Spleen (tissue), 11 donors: ENCODE data around the gene CFAP210. TPM values are rescaled to one million over a fixed set of nuclear protein-coding genes. Genes with fewer than 3 reads are reported as not detected.
A peak's percentile ranks its signal among the peaks of the same experiment; 100 is the strongest.
"Not testable (repeated sequence)": the region's sequence is repeated elsewhere in the genome, so short reads cannot be mapped to it uniquely, and the experiment has no call there.

Experiments used
- DNase-seq: peaks from one replicate; pipeline ENCODE4 v3.0.0-alpha.2; 2020
- H3K27ac ChIP-seq, 8 donors: fragments of 200-600 bp; sonication (generic) in 7 of 8; 1 replicate in 4 of 8; 2 replicates in 4 of 8; pipeline versions ENCODE4 v1.5.0 to v1.8.0; 2016 to 2021; ENCODE audit warnings: inconsistent platforms in 4 of 8, mild to moderate bottlenecking in 4 of 8, moderate library complexity in 1 of 8
- H3K27me3 ChIP-seq, 7 donors: fragments of 200-600 bp; sonication (generic) in 6 of 7; replicated peaks in 1 of 7; 1 replicate in 4 of 7; 2 replicates in 3 of 7; pipeline versions ENCODE4 v1.5.0 to v1.8.0; 2016 to 2021; ENCODE audit warnings: inconsistent platforms in 3 of 7, mild to moderate bottlenecking in 1 of 7
- H3K36me3 ChIP-seq, 6 donors: fragments of 200-600 bp; sonication (generic) in 5 of 6; 1 replicate in 4 of 6; 2 replicates in 2 of 6; pipeline versions ENCODE4 v1.5.0 to v1.8.0; 2016 to 2021; ENCODE audit warnings: inconsistent platforms in 2 of 6
- H3K4me1 ChIP-seq, 6 donors: fragments of 200-600 bp; sonication (generic) in 5 of 6; 1 replicate in 3 of 6; 2 replicates in 3 of 6; pipeline versions ENCODE4 v1.5.0 to v1.8.0; 2016 to 2021; ENCODE audit warnings: inconsistent platforms in 3 of 6
- H3K4me3 ChIP-seq, 8 donors: fragments of 200-600 bp; sonication (generic) in 7 of 8; 1 replicate in 4 of 8; 2 replicates in 4 of 8; pipeline versions ENCODE4 v1.5.0 to v1.8.0; 2016 to 2021; ENCODE audit warnings: inconsistent platforms in 4 of 8, mild to moderate bottlenecking in 4 of 8, moderate library complexity in 2 of 8
- H3K9me3 ChIP-seq, 8 donors: fragments of 200-600 bp; sonication (generic) in 7 of 8; 1 replicate in 4 of 8; 2 replicates in 4 of 8; pipeline versions ENCODE4 v1.5.0 to v1.8.0; 2016 to 2021; ENCODE audit warnings: inconsistent platforms in 4 of 8
- POLR2A ChIP-seq, 3 donors: fragments of 450-650 bp; IDR thresholded peaks; one replicate each; pipeline ENCODE4 v1.5.1; 2017; ENCODE audit warnings: antibody characterized with exemption in 3 of 3, mild to moderate bottlenecking in 1 of 3
- POLR2AphosphoS5 ChIP-seq, 3 donors: sonication (generic); formaldehyde crosslinking; IDR thresholded peaks; one replicate each; pipeline ENCODE4 v1.5.1; 2017; ENCODE audit warnings: antibody characterized with exemption in 3 of 3
- WGBS, 5 donors: extraction: QIAGEN DNeasy Blood & Tissue Kit in 3 of 5; methylation state at CpG; one replicate each; pipeline versions ENCODE4 v1.1.5 to v1.1.7; 2013 to 2018; 5-methylcytosine and 5-hydroxymethylcytosine counted together
- intact Hi-C: fragments of 100-400 bp; cut with DNase I; formaldehyde crosslinking; loops from one replicate; pipeline ENCODE4 v1.15.0; 2023; ENCODE audit warnings: low total_unique reads
- polyA plus RNA-seq, 3 donors: library from polyadenylated mRNA; stranded (reverse); fragments of 200-250 nt; gene quantifications; one replicate each; pipeline ENCODE4 v1.2.1, GENCODE V29; 2013
- total RNA-seq, 7 donors: library from RNA; depleted of rRNA in 3 of 7; stranded (reverse); fragments of >200 nt in 3 of 7; fragmentation: NEBNext Ultra II Directional in 4 of 7; extraction: Animal tissue kit (Norgen Biotek cat#: 25700) in 4 of 7; gene quantifications; one replicate each; pipeline versions ENCODE4 v1.1.0 to v1.2.1, GENCODE V29; 2016 to 2021
- TF ChIP-seq, protein P1 (sequence below), 11 experiments: fragments of 200-600 bp in 7 of 11; fragments of 450-650 bp in 4 of 11; sonication (generic) in 4 of 11; IDR thresholded peaks in 8 of 11; conservative IDR thresholded peaks in 3 of 11; 1 replicate in 7 of 11; 2 replicates in 4 of 11; pipeline versions ENCODE4 v1.4.0 to v1.8.0; 2016 to 2021; ENCODE audit warnings: antibody characterized with exemption in 11 of 11, inconsistent platforms in 4 of 11, mild to moderate bottlenecking in 1 of 11
- donor health status: healthy with polysubstance abuse.
- donor health status: DM: no; HTN: no; CAD: no; lungs with moderate emphysema.
- donor health status: DM: no; HTN: no; CAD: no.
- donor health status: Bipolar disorder and iron deficiency.
- donor health status: healthy.
- donor health status: DM: no; HTN: no; CAD: no.
- donor health status: DM: yes; HTN: yes; CAD: no.

The CFAP210 gene
- total and polyA plus RNA-seq, 10 donors: 0.09 to 0.15 TPM; not detected in 8

DNA sequence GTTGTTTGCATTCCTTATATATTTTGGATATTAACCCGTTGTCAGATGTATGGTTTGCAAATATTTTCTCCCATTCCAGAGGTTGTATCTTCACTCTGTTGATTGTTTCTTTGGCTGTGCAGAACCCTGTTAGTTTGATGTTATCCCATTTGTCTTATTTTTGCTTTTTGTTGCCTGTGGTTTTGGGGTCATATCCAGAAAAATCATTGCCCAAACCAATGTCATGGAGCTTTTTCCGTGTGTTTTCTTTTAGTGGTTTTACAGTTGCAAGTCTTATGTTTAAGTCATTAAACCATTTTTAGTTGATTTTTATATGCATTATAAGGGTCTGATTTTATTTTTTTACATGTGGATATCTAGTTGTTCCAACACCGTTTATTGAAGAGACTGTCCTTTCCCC is 74.3 kb downstream of the CFAP210 start:
- intact Hi-C loops: no loop called here
- 56 to 64% (median 63%) methylated on average over 3 of the region's 3 CpGs for WGBS, 5 donors

DNA sequence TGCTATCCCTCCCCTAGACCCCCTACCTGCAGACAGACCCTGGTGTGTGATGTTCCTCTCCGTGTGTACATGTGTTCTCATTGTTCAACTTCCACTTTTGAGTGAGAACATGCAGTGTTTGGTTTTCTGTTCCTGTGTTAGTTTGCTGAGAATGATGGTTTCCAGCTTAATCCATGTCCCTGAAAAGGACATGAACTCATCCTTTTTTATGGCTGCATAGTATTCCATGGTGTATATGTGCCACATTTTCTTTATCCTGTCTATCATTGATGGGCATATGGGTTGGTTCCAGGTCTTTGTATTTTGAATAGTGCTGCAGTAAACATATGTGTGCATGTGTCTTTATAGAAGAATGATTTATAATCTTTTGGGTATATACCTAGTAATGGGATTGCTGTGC is 78.2 kb downstream of the CFAP210 start:
- H3K27ac ChIP-seq, intact Hi-C loops, H3K4me1 ChIP-seq, DNase-seq, H3K4me3 ChIP-seq, H3K27me3 ChIP-seq: not testable (repeated sequence)
- H3K36me3 ChIP-seq: peaks cover 5 to 99% (median 55%) of the 10 kb centered on the region in 6 donors
- H3K9me3 ChIP-seq: peaks cover 0 to 22% (median 4%) of the 10 kb centered on the region in 8 donors
- 97 to 100% (median 100%) methylated on average over 1 of the region's 1 CpG for WGBS, 5 donors

More for the DNA sequence above, 74.3 kb downstream of the CFAP210 start:
- Histone ChIP-seq H3K27ac (no peak overlapping the region), H3K27me3 (no peaks in the 10 kb centered on the region), H3K9me3 (peaks cover 0 to 19% (median 4%) of the 10 kb centered on the region in 8 donors), H3K36me3 (peaks cover 5 to 99% (median 41%) of the 10 kb centered on the region in 6 donors), H3K4me3 (no peak overlapping the region), H3K4me1 (no peaks in the 10 kb centered on the region)
- TF ChIP-seq, protein P1, sequence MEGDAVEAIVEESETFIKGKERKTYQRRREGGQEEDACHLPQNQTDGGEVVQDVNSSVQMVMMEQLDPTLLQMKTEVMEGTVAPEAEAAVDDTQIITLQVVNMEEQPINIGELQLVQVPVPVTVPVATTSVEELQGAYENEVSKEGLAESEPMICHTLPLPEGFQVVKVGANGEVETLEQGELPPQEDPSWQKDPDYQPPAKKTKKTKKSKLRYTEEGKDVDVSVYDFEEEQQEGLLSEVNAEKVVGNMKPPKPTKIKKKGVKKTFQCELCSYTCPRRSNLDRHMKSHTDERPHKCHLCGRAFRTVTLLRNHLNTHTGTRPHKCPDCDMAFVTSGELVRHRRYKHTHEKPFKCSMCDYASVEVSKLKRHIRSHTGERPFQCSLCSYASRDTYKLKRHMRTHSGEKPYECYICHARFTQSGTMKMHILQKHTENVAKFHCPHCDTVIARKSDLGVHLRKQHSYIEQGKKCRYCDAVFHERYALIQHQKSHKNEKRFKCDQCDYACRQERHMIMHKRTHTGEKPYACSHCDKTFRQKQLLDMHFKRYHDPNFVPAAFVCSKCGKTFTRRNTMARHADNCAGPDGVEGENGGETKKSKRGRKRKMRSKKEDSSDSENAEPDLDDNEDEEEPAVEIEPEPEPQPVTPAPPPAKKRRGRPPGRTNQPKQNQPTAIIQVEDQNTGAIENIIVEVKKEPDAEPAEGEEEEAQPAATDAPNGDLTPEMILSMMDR (IDR thresholded peaks at IDR 0.05 in 8 of 11, conservative IDR thresholded peaks at IDR 0.05 in 3 of 11): no peak
- TF ChIP-seq POLR2A (IDR thresholded peaks at IDR 0.05) (no peak), POLR2AphosphoS5 (IDR thresholded peaks at IDR 0.05) (no peak)
- DNase-seq: no peak

DNA sequence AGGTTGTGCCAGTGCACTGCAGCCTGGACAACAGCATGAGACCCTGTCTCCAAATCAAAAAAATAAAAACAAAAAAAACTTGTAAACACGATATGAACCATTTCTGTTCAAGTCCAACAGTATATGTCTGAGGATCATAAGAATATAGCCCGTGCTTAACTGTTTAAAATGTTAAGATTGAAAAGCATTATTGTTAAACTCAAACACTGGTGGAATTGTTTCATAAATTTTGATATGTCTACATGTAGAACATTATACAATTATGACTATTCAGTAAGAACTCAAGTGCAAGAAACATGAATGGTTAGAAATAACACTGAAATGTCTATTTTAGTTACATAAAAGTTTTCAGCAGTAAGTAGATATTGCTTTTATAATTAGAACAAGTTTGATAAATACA is 80.3 kb downstream of the CFAP210 start:
- WGBS, 5 donors: 91 to 98% (median 93%) methylated on average over 2 of the region's 2 CpGs
- TF ChIP-seq POLR2AphosphoS5 (IDR thresholded peaks at IDR 0.05) (no peak), POLR2A (IDR thresholded peaks at IDR 0.05) (no peak)
- TF ChIP-seq, protein P1 (IDR thresholded peaks at IDR 0.05 in 8 of 11, conservative IDR thresholded peaks at IDR 0.05 in 3 of 11): no peak
- no peak for DNase-seq
- intact Hi-C loops: no loop called here
- Histone ChIP-seq H3K4me3 (no peak overlapping the region), H3K27me3 (no peaks in the 10 kb centered on the region), H3K4me1 (no peaks in the 10 kb centered on the region), H3K27ac (no peak overlapping the region), H3K36me3 (peaks cover 5 to 100% (median 76%) of the 10 kb centered on the region in 6 donors), H3K9me3 (peaks cover 0 to 22% (median 4%) of the 10 kb centered on the region in 8 donors)

DNA sequence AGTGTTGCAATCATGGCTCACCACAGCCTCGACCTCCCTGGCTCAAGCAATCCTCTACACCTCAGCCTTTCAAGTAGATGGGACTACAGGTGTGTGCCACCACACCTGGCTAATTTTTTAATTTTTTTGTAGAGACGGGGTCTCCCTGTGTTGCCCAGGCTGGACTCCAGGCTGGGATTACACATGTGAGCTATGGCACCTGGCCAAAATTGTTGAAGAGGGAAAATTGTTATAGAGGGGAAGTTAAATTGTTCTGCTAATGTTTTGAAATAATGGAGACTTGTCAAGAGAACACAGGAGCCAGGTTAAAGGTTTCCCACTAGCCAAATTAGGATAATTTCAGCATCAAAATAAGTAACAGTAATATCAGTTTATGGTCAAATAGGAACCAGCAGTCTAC is 84.9 kb downstream of the CFAP210 start:
- Histone ChIP-seq H3K27me3 (no peaks in the 10 kb centered on the region), H3K9me3 (peaks cover 0 to 8% (median 0%) of the 10 kb centered on the region in 8 donors)
- 74 to 97% (median 82%) methylated on average over 2 of the region's 2 CpGs for WGBS, 5 donors

More for the DNA sequence above, 84.9 kb downstream of the CFAP210 start:
- intact Hi-C loops: no loop called here
- Histone ChIP-seq H3K4me3 (no peak overlapping the region), H3K36me3 (peaks cover 3 to 100% (median 92%) of the 10 kb centered on the region in 6 donors), H3K27ac (peak overlapping the region in 1 of 8 donors; percentile 56), H3K4me1 (no peaks in the 10 kb centered on the region)
- no peak for DNase-seq
- TF ChIP-seq, protein P1 (IDR thresholded peaks at IDR 0.05 in 8 of 11, conservative IDR thresholded peaks at IDR 0.05 in 3 of 11): no peak
- TF ChIP-seq POLR2AphosphoS5 (IDR thresholded peaks at IDR 0.05): no peak
- TF ChIP-seq POLR2A (IDR thresholded peaks at IDR 0.05): no peak
